ENCODE measurements around the gene DDX54.

DDX54 gene

GRCh38 chr12:113109360-113109759 lies 75.9 kb downstream of the DDX54 start:
- DNase-seq (ENCODE audit: low read depth): no peak
- H3K4me3 ChIP-seq (ENCODE audit: low read depth, low read length): no peak overlapping the region
- TF ChIP-seq, protein P1, sequence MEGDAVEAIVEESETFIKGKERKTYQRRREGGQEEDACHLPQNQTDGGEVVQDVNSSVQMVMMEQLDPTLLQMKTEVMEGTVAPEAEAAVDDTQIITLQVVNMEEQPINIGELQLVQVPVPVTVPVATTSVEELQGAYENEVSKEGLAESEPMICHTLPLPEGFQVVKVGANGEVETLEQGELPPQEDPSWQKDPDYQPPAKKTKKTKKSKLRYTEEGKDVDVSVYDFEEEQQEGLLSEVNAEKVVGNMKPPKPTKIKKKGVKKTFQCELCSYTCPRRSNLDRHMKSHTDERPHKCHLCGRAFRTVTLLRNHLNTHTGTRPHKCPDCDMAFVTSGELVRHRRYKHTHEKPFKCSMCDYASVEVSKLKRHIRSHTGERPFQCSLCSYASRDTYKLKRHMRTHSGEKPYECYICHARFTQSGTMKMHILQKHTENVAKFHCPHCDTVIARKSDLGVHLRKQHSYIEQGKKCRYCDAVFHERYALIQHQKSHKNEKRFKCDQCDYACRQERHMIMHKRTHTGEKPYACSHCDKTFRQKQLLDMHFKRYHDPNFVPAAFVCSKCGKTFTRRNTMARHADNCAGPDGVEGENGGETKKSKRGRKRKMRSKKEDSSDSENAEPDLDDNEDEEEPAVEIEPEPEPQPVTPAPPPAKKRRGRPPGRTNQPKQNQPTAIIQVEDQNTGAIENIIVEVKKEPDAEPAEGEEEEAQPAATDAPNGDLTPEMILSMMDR (IDR thresholded peaks at IDR 0.05; ENCODE audit: control insufficient read depth, extremely low read depth, insufficient read depth): no peak

DNA sequence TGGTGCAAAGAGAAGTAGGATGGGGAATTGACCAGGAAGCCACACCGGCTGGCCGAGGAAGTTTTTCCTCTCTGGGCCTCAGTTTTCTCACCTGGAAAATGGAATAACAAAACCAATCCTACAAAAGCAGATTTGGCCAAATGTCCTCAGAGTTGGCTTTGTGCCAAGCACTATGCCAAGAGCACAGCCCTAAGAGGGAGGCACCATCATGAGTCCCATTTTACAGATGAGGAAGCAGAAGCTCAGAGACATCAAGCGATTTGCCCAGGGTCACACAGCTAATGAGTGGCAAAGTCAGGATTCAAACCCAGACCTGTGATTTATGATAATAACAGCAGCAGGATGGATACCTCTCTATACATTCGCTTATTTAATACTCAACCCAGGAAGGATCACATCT lies 77.0 kb downstream of the DDX54 start:
- no peak overlapping the region for H3K4me3 ChIP-seq (ENCODE audit: low read depth, low read length)
- TF ChIP-seq, protein P1 (IDR thresholded peaks at IDR 0.05; ENCODE audit: control insufficient read depth, extremely low read depth, insufficient read depth): no peak
- DNase-seq (ENCODE audit: low read depth): no peak

Data from LNCaP clone FGC (cell line).